ENCODE results near the gene HSPA9. TPM values are rescaled to one million over a fixed set of nuclear protein-coding genes. Genes with fewer than 3 reads are reported as not detected.

HSPA9 gene
- total and polyA plus RNA-seq, 2 of the 8 experiments (the other 6 are each of a cell fraction or from before 2014, with no cell fraction given) = 191 to 395 TPM

DNA sequence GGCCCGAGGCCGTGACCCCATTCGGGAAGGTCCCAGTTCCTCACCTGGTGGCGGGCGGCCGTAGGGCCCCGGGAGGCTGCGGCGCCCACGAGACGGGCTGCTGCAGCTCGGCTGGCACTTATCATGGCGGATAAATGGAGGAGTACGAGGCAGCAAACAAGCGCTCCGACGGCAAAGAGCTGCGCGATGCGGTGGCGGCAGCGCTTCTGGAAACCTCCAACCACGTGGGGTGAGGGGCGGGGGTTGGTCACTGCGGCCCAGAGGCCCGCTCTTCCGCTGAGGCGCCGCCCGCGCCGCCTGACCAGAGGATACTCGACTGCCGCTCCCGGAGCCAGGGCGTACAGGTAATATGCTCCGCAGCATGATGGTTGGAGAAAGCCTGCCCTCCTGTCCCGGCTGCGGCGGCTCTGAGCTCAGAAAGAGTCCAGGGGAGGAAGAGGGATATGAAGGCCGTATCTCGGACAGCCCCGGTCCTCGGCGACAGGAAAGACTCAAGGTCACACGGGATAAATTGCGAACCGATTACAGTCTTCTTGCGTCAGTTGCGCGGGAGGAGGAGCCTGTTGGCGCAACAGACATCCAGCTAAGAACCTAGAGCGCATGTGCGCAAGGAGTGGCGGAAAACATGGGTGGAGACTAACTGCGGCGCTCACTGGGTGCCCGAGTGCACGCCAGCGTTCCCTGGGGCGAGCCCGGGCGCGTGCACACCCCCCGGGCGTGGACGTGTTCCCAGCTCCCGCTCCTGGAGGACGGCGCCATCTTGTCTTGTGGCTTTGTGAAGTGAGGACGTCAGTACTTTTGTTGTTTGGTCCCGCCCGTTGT lies at the start of gene HSPA9 (continued):
- TF ChIP-seq CREB1 (IDR thresholded peaks at IDR 0.05) (peak; percentile 75), EP300 (IDR thresholded peaks at IDR 0.05; ENCODE audit: borderline replicate concordance in 1 of 2, low read depth in 2 of 2, low read length in 2 of 2) (peak in 1 of 2 experiments; percentile 30; a peak in 1 of 3 replicates)
